Measurements from ENCODE around the gene SYT1. TPM values are rescaled to one million over a fixed set of nuclear protein-coding genes. Genes with fewer than 3 reads are reported as not detected.

SYT1 gene
- total and polyA plus RNA-seq, 2 of the 4 experiments (the other 2 are of a cell fraction), result 2.8 to 3.0 TPM

- CTCF ChIA-PET, result no interaction called here
Observed at GRCh38 chr12:79223210-79223609, 358.6 kb downstream of the SYT1 start.

More at GRCh38 chr12:79223210-79223609, 358.6 kb downstream of the SYT1 start:
- H3K4me3 ChIP-seq (ENCODE audit: insufficient read depth, low read depth, low read length), result no peak overlapping the region
- WGBS, 2 experiments (ENCODE audit: extremely low coverage in 2 of 2, insufficient read length in 1 of 2), result 100% methylated on average over 1 of the region's 1 CpG; no CpG with 5 or more reads in 1 of the 2 experiments
- no peak overlapping the region for H2BK120ac ChIP-seq (ENCODE audit: low read depth, low read length)
- H3K9me1 ChIP-seq (ENCODE audit: insufficient read depth, low read length), result no peaks in the 10 kb centered on the region
- H4K8ac ChIP-seq (ENCODE audit: low read depth in 2 of 2, low read length in 2 of 2), result no peak overlapping the region
- no TSS peak for BruUV-seq (replicated peaks)
- H3K27ac ChIP-seq (ENCODE audit: insufficient read depth, low read length), result no peak overlapping the region
- H2BK5ac ChIP-seq (ENCODE audit: low read depth, low read length, poor library complexity, severe bottlenecking), result no peak overlapping the region
- no peak for ATAC-seq (ENCODE audit: low read depth)
- intact Hi-C loops (cut with micrococcal nuclease) (no loop called here), in situ Hi-C loops (cut with MboI; ENCODE audit: low sequenced_read_pairs) (no loop called here), dilution Hi-C loops (cut with HindIII; ENCODE audit: low sequenced_read_pairs, unreplicated experiment) (no loop called here)
- no peak for DNase-seq
- H2AK5ac ChIP-seq (ENCODE audit: low read depth, low read length), result no peak overlapping the region
- H3K4me1 ChIP-seq (ENCODE audit: control insufficient read depth, insufficient read depth, low read length), result no peaks in the 10 kb centered on the region
- no peak overlapping the region for H4K91ac ChIP-seq (ENCODE audit: insufficient read depth, low read depth, low read length)
- peaks cover 3% of the 10 kb centered on the region; the same call in 1 of the 2 replicates for H3K9me3 ChIP-seq (ENCODE audit: control insufficient read depth, insufficient read depth, low read length)
- no peaks in the 10 kb centered on the region for H3K36me3 ChIP-seq (ENCODE audit: control insufficient read depth, insufficient read depth, low read length)
- H3K27me3 ChIP-seq (ENCODE audit: control insufficient read depth, insufficient read depth, low read length), result no peaks in the 10 kb centered on the region
- no peaks in the 10 kb centered on the region for H4K20me1 ChIP-seq (ENCODE audit: insufficient read depth, low read length)
- no peak overlapping the region for H4K5ac ChIP-seq (ENCODE audit: low read depth, low read length)
- H3K4ac ChIP-seq (ENCODE audit: low read depth, low read length), result no peak overlapping the region
- TF ChIP-seq RFX5 (IDR thresholded peaks at IDR 0.05; ENCODE audit: low read depth, low read length), result no peak
- TF ChIP-seq RAD21 (IDR thresholded peaks at IDR 0.05; ENCODE audit: low read length), result no peak
- TF ChIP-seq MAFK (IDR thresholded peaks at IDR 0.05; ENCODE audit: low read depth, low read length), result no peak
- TF ChIP-seq SMC3 (IDR thresholded peaks at IDR 0.05; ENCODE audit: low read depth, low read length), result no peak
- no peak for TF ChIP-seq FOS (IDR thresholded peaks at IDR 0.05; ENCODE audit: low read depth, low read length)
- TF ChIP-seq BHLHE40 (IDR thresholded peaks at IDR 0.05; ENCODE audit: low read depth, low read length), result no peak
- TF ChIP-seq USF2 (IDR thresholded peaks at IDR 0.05; ENCODE audit: low read depth, low read length), result no peak
- TF ChIP-seq MAZ (IDR thresholded peaks at IDR 0.05; ENCODE audit: borderline replicate concordance, low read depth, low read length), result no peak
- TF ChIP-seq CEBPB (IDR thresholded peaks at IDR 0.05; ENCODE audit: low read depth, low read length), result no peak
- no peak for TF ChIP-seq CTCF (conservative IDR thresholded peaks at IDR 0.05; ENCODE audit: low read depth, low read length)
- no peak overlapping the region for H2AK9ac ChIP-seq (replicated peaks; ENCODE audit: low read depth, low read length, poor library complexity)
- H2BK15ac ChIP-seq (ENCODE audit: low read depth, low read length), result no peak overlapping the region
- POLR2A ChIA-PET (ENCODE audit: unreplicated experiment), result no interaction called here
- no peak overlapping the region for H2BK20ac ChIP-seq (ENCODE audit: low read depth, low read length)
- no peak overlapping the region for H2AFZ ChIP-seq (replicated peaks; ENCODE audit: low read length, poor library complexity)
- no peak overlapping the region for H3K9ac ChIP-seq (ENCODE audit: low read depth, low read length)
- no peak overlapping the region for H3K18ac ChIP-seq (ENCODE audit: low read depth, low read length)
- no peaks in the 10 kb centered on the region for H3K79me1 ChIP-seq (ENCODE audit: low read depth in 1 of 2, low read length in 2 of 2)
- no peak overlapping the region for H3K14ac ChIP-seq (replicated peaks; ENCODE audit: low read depth, low read length)
- no peak overlapping the region for H3K56ac ChIP-seq (ENCODE audit: extremely low read depth, insufficient read depth, low read length)
- H3K23ac ChIP-seq (ENCODE audit: low read depth, low read length), result no peak overlapping the region
- no peak overlapping the region for H3K4me2 ChIP-seq (ENCODE audit: low read depth, low read length)
